Measurements from ENCODE around the gene IRAK1BP1. TPM values are rescaled to one million over a fixed set of nuclear protein-coding genes. Genes with fewer than 3 reads are reported as not detected.
A peak's percentile ranks its signal among the peaks of the same experiment; 100 is the strongest.

Gene IRAK1BP1
- total RNA-seq = 1 to 10 TPM; 2.9 to 3.3 TPM

- Mint-ChIP-seq H3K27me3 (ENCODE audit: low read depth) (no peaks in the 10 kb centered on the region), H3K36me3 (ENCODE audit: insufficient read depth in 2 of 2) (peaks cover 3 to 5% of the 10 kb centered on the region in 2 donors), H3K4me3 (peak within 1 kb of the TSS; percentile 92 to 93), H3K4me1 (ENCODE audit: low read depth) (peaks cover 8% of the 10 kb centered on the region), H3K9me3 (no peaks in the 10 kb centered on the region), H3K27ac (peak within 1 kb of the TSS; percentile 93)
- DNase-seq (peak; percentile 83 to 86), ATAC-seq (replicated peaks in 1 of 2) (peak; percentile 98)
Observed at GRCh38 chr6:78867370-78868040, at the start of gene IRAK1BP1. Gene IRAK1BP1 (plus strand): TSS chr6:78867551. CDS start chr6:78867577, 26 bp downstream.

GRCh38 chr6:78824045-78824444 is 43.3 kb upstream of the IRAK1BP1 start:
- no peak for DNase-seq
- Mint-ChIP-seq H3K27me3 (ENCODE audit: low read depth) (no peaks in the 10 kb centered on the region), H3K9me3 (peaks cover 3 to 4% of the 10 kb centered on the region in 2 donors), H3K27ac (no peak overlapping the region), H3K4me1 (ENCODE audit: low read depth) (no peaks in the 10 kb centered on the region), H3K36me3 (ENCODE audit: insufficient read depth in 2 of 2) (peaks cover 0 to 2% of the 10 kb centered on the region in 2 donors), H3K4me3 (no peak overlapping the region)
- ATAC-seq (replicated peaks in 1 of 2) = no peak

GRCh38 chr6:78829407-78829806 is 37.9 kb upstream of the IRAK1BP1 start:
- Mint-ChIP-seq H3K27me3 (ENCODE audit: low read depth) (no peaks in the 10 kb centered on the region), H3K27ac (no peak overlapping the region), H3K4me3 (no peak overlapping the region), H3K4me1 (ENCODE audit: low read depth) (no peaks in the 10 kb centered on the region), H3K36me3 (ENCODE audit: insufficient read depth in 2 of 2) (no peaks in the 10 kb centered on the region), H3K9me3 (no peaks in the 10 kb centered on the region)
- ATAC-seq (replicated peaks in 1 of 2) = no peak
- DNase-seq = no peak

- no peaks in the 10 kb centered on the region for H3K27me3 Mint-ChIP-seq (ENCODE audit: low read depth)
- no peaks in the 10 kb centered on the region for H3K4me1 Mint-ChIP-seq (ENCODE audit: low read depth)
- DNase-seq (no peak), ATAC-seq (replicated peaks in 1 of 2) (no peak)
- no peak overlapping the region for H3K27ac Mint-ChIP-seq
- H3K4me3 Mint-ChIP-seq = no peak overlapping the region
- H3K9me3 Mint-ChIP-seq = no peaks in the 10 kb centered on the region
- H3K36me3 Mint-ChIP-seq (ENCODE audit: insufficient read depth in 2 of 2) = no peaks in the 10 kb centered on the region
Observed at GRCh38 chr6:78830805-78831204, 36.5 kb upstream of the IRAK1BP1 start.

- H3K4me1 Mint-ChIP-seq (ENCODE audit: low read depth) = no peaks in the 10 kb centered on the region
- H3K27me3 Mint-ChIP-seq (ENCODE audit: low read depth) = peaks cover 3% of the 10 kb centered on the region
- H3K36me3 Mint-ChIP-seq (ENCODE audit: insufficient read depth in 2 of 2) = no peaks in the 10 kb centered on the region
- H3K9me3 Mint-ChIP-seq = no peaks in the 10 kb centered on the region
- no peak overlapping the region for H3K27ac Mint-ChIP-seq
- H3K4me3 Mint-ChIP-seq = no peak overlapping the region
- ATAC-seq (replicated peaks in 1 of 2) (no peak), DNase-seq (no peak)
Observed at GRCh38 chr6:78831492-78831891, 35.9 kb upstream of the IRAK1BP1 start.

- Mint-ChIP-seq H3K27me3 (ENCODE audit: low read depth) (peaks cover 10% of the 10 kb centered on the region), H3K4me3 (no peak overlapping the region), H3K27ac (no peak overlapping the region), H3K36me3 (ENCODE audit: insufficient read depth in 2 of 2) (no peaks in the 10 kb centered on the region), H3K4me1 (ENCODE audit: low read depth) (no peaks in the 10 kb centered on the region), H3K9me3 (no peaks in the 10 kb centered on the region)
- ATAC-seq (replicated peaks in 1 of 2) = no peak
- no peak for DNase-seq
Observed at GRCh38 chr6:78832091-78832808, 35.1 kb upstream of the IRAK1BP1 start.

GRCh38 chr6:78835817-78836216 is 31.5 kb upstream of the IRAK1BP1 start:
- no peak for DNase-seq
- Mint-ChIP-seq H3K27ac (no peak overlapping the region), H3K4me3 (no peak overlapping the region), H3K9me3 (no peaks in the 10 kb centered on the region), H3K4me1 (ENCODE audit: low read depth) (no peaks in the 10 kb centered on the region), H3K27me3 (ENCODE audit: low read depth) (peaks cover 30% of the 10 kb centered on the region), H3K36me3 (ENCODE audit: insufficient read depth in 2 of 2) (no peaks in the 10 kb centered on the region)
- ATAC-seq (replicated peaks in 1 of 2) = no peak

GRCh38 chr6:78836598-78836997 is 30.8 kb upstream of the IRAK1BP1 start:
- peaks cover 30% of the 10 kb centered on the region for H3K27me3 Mint-ChIP-seq (ENCODE audit: low read depth)
- DNase-seq (no peak), ATAC-seq (replicated peaks in 1 of 2) (no peak)
- H3K27ac Mint-ChIP-seq = no peak overlapping the region
- H3K4me1 Mint-ChIP-seq (ENCODE audit: low read depth) = no peaks in the 10 kb centered on the region
- H3K36me3 Mint-ChIP-seq (ENCODE audit: insufficient read depth in 2 of 2) = no peaks in the 10 kb centered on the region
- H3K9me3 Mint-ChIP-seq = no peaks in the 10 kb centered on the region
- H3K4me3 Mint-ChIP-seq = no peak overlapping the region

- ATAC-seq (replicated peaks in 1 of 2) (no peak), DNase-seq (no peak)
- H3K4me3 Mint-ChIP-seq = no peak overlapping the region
- H3K4me1 Mint-ChIP-seq (ENCODE audit: low read depth) = no peaks in the 10 kb centered on the region
- no peaks in the 10 kb centered on the region for H3K9me3 Mint-ChIP-seq
- peaks cover 30% of the 10 kb centered on the region for H3K27me3 Mint-ChIP-seq (ENCODE audit: low read depth)
- H3K27ac Mint-ChIP-seq = no peak overlapping the region
- H3K36me3 Mint-ChIP-seq (ENCODE audit: insufficient read depth in 2 of 2) = no peaks in the 10 kb centered on the region
Observed at GRCh38 chr6:78841111-78841510, 26.2 kb upstream of the IRAK1BP1 start.

GRCh38 chr6:78842953-78843352 is 24.4 kb upstream of the IRAK1BP1 start:
- H3K27ac Mint-ChIP-seq = no peak overlapping the region
- ATAC-seq (replicated peaks in 1 of 2) (no peak), DNase-seq (no peak)
- no peak overlapping the region for H3K4me3 Mint-ChIP-seq
- no peaks in the 10 kb centered on the region for H3K4me1 Mint-ChIP-seq (ENCODE audit: low read depth)
- H3K9me3 Mint-ChIP-seq = no peaks in the 10 kb centered on the region
- no peaks in the 10 kb centered on the region for H3K36me3 Mint-ChIP-seq (ENCODE audit: insufficient read depth in 2 of 2)
- H3K27me3 Mint-ChIP-seq (ENCODE audit: low read depth) = peaks cover 16% of the 10 kb centered on the region

GRCh38 chr6:78844899-78845298 is 22.5 kb upstream of the IRAK1BP1 start:
- H3K4me3 Mint-ChIP-seq = no peak overlapping the region
- no peaks in the 10 kb centered on the region for H3K4me1 Mint-ChIP-seq (ENCODE audit: low read depth)
- H3K27ac Mint-ChIP-seq = no peak overlapping the region
- no peaks in the 10 kb centered on the region for H3K36me3 Mint-ChIP-seq (ENCODE audit: insufficient read depth in 2 of 2)
- ATAC-seq (replicated peaks in 1 of 2) = no peak
- H3K9me3 Mint-ChIP-seq = no peaks in the 10 kb centered on the region
- no peaks in the 10 kb centered on the region for H3K27me3 Mint-ChIP-seq (ENCODE audit: low read depth)
- DNase-seq = no peak

- H3K27me3 Mint-ChIP-seq (ENCODE audit: low read depth) = no peaks in the 10 kb centered on the region
- no peak overlapping the region for H3K4me3 Mint-ChIP-seq
- no peak overlapping the region for H3K27ac Mint-ChIP-seq
- DNase-seq = no peak
- no peaks in the 10 kb centered on the region for H3K4me1 Mint-ChIP-seq (ENCODE audit: low read depth)
- no peaks in the 10 kb centered on the region for H3K9me3 Mint-ChIP-seq
- ATAC-seq (replicated peaks in 1 of 2) = no peak
- no peaks in the 10 kb centered on the region for H3K36me3 Mint-ChIP-seq (ENCODE audit: insufficient read depth in 2 of 2)
Observed at GRCh38 chr6:78845567-78845966, 21.8 kb upstream of the IRAK1BP1 start.

GRCh38 chr6:78850621-78851020 is 16.7 kb upstream of the IRAK1BP1 start:
- Mint-ChIP-seq H3K27ac (no peak overlapping the region), H3K9me3 (no peaks in the 10 kb centered on the region), H3K4me3 (no peak overlapping the region), H3K4me1 (ENCODE audit: low read depth) (no peaks in the 10 kb centered on the region), H3K36me3 (ENCODE audit: insufficient read depth in 2 of 2) (no peaks in the 10 kb centered on the region), H3K27me3 (ENCODE audit: low read depth) (no peaks in the 10 kb centered on the region)
- no peak for ATAC-seq (replicated peaks in 1 of 2)
- DNase-seq = no peak

- no peaks in the 10 kb centered on the region for H3K4me1 Mint-ChIP-seq (ENCODE audit: low read depth)
- H3K27ac Mint-ChIP-seq = no peak overlapping the region
- DNase-seq = no peak
- no peaks in the 10 kb centered on the region for H3K9me3 Mint-ChIP-seq
- no peaks in the 10 kb centered on the region for H3K36me3 Mint-ChIP-seq (ENCODE audit: insufficient read depth in 2 of 2)
- no peak overlapping the region for H3K4me3 Mint-ChIP-seq
- ATAC-seq (replicated peaks in 1 of 2) = no peak
- H3K27me3 Mint-ChIP-seq (ENCODE audit: low read depth) = no peaks in the 10 kb centered on the region
Observed at GRCh38 chr6:78851156-78851555, 16.2 kb upstream of the IRAK1BP1 start.

Measured in activated T-cell treated with anti-CD3 and anti-CD28 coated beads, Interleukin-2, amount 50 U/mL, for 72 hours (primary cell).